HEK293T (cell line): ENCODE results near the gene HOMER2.
"Not testable (repeated sequence)": the region's sequence is repeated elsewhere in the genome, so short reads cannot be mapped to it uniquely, and the experiment has no call there.

Experiments used
- CTCF ChIA-PET: fragments of 350-600 bp; formaldehyde crosslinking; extraction: SDS; loops from one replicate; lab custom pipeline; 2021; ENCODE audit warnings: antibody characterized with exemption, inconsistent platforms; lab: Yijun Ruan, JAX
- POLR2A ChIA-PET: fragments of 350-600 bp; formaldehyde crosslinking; extraction: SDS; loops from one replicate; lab custom pipeline; 2020; ENCODE audit warnings: antibody characterized with exemption, inconsistent platforms; lab: Yijun Ruan, JAX
- DNase-seq: peaks from one replicate; pipeline ENCODE4 v3.0.0; 2012; ENCODE audit warnings: mixed read lengths; ENCODE audit errors: extremely low spot score
- ARNT ChIP-seq: fragments of 450-650 bp; IDR thresholded peaks from 2 replicates; pipeline ENCODE4 v1.6.1; 2017; ENCODE audit warnings: mild to moderate bottlenecking
- BHLHE40 ChIP-seq: fragments of 450-650 bp; IDR thresholded peaks from 2 replicates; pipeline ENCODE4 v1.6.1; 2016; ENCODE audit warnings: mild to moderate bottlenecking, moderate library complexity, borderline replicate concordance
- CTBP1 ChIP-seq: fragments of 450-650 bp; IDR thresholded peaks from 2 replicates; pipeline ENCODE4 v1.6.1; 2016; ENCODE audit warnings: borderline replicate concordance
- ELF4 ChIP-seq: fragments of 450-650 bp; IDR thresholded peaks from 2 replicates; pipeline ENCODE4 v1.6.1; 2017; ENCODE audit warnings: antibody characterized with exemption
- FOXA1 ChIP-seq: fragments of 450-650 bp; IDR thresholded peaks from 2 replicates; pipeline ENCODE4 v1.6.1; 2016; ENCODE audit warnings: mild to moderate bottlenecking
- FOXK2 ChIP-seq: fragments of 450-650 bp; IDR thresholded peaks from 2 replicates; pipeline ENCODE4 v1.6.1; 2016; ENCODE audit warnings: mild to moderate bottlenecking
- FOXM1 ChIP-seq: fragments of 450-650 bp; IDR thresholded peaks from 2 replicates; pipeline ENCODE4 v1.6.1; 2017; ENCODE audit warnings: mild to moderate bottlenecking, borderline replicate concordance
- HDGF ChIP-seq: fragments of 450-650 bp; IDR thresholded peaks from 2 replicates; pipeline ENCODE4 v1.6.1; 2017; ENCODE audit warnings: antibody characterized with exemption, borderline replicate concordance
- L3MBTL2 ChIP-seq: fragments of 450-650 bp; conservative IDR thresholded peaks from 2 replicates; pipeline ENCODE4 v1.6.1; 2016; ENCODE audit warnings: mild to moderate bottlenecking
- LEF1 ChIP-seq: fragments of 450-650 bp; IDR thresholded peaks from 2 replicates; pipeline ENCODE4 v1.6.1; 2017; ENCODE audit warnings: mild to moderate bottlenecking, borderline replicate concordance
- NFRKB ChIP-seq: fragments of 450-650 bp; IDR thresholded peaks from 2 replicates; pipeline ENCODE4 v1.6.1; 2016; ENCODE audit warnings: mild to moderate bottlenecking, moderate library complexity
- SP1 ChIP-seq: fragments of 450-650 bp; IDR thresholded peaks from 2 replicates; pipeline ENCODE4 v1.6.1; 2017
- SUZ12 ChIP-seq: fragments of 450-650 bp; IDR thresholded peaks from 2 replicates; pipeline ENCODE4 v1.6.1; 2016; ENCODE audit warnings: mild to moderate bottlenecking
- TARDBP ChIP-seq: fragments of 450-650 bp; IDR thresholded peaks from 2 replicates; pipeline ENCODE4 v1.6.1; 2016
- ZNF384 ChIP-seq: fragments of 450-650 bp; IDR thresholded peaks from 2 replicates; pipeline ENCODE4 v1.6.1; 2016
- TF ChIP-seq, protein P1 (sequence below): fragments of 450-650 bp; IDR thresholded peaks from 2 replicates; pipeline ENCODE4 v1.6.1; 2016

The HOMER2 gene

GRCh38 chr15:82871358-82871757 is 81.2 kb downstream of the HOMER2 start:
- ChIA-PET POLR2A (no interaction called here), CTCF (no interaction called here)
- no peak for DNase-seq
- TF ChIP-seq TARDBP (no peak), SP1 (no peak), CTBP1 (no peak), L3MBTL2 (no peak)

GRCh38 chr15:82870727-82871320 is 81.7 kb downstream of the HOMER2 start:
- DNase-seq, result no peak
- TF ChIP-seq SP1, result no peak
- TF ChIP-seq ELF4, result no peak
- TF ChIP-seq HDGF, result no peak
- TF ChIP-seq L3MBTL2, result no peak
- TF ChIP-seq SUZ12, result no peak
- no peak for TF ChIP-seq ARNT
- no peak for TF ChIP-seq CTBP1
- no peak for TF ChIP-seq LEF1
- no peak for TF ChIP-seq BHLHE40
- POLR2A ChIA-PET, result no interaction called here
- CTCF ChIA-PET, result interaction anchor here (0.6 to 1.0 kb wide), 3 partner anchors 10 to 377 kb away, joined by 3 read pairs; no protein-coding TSS in a partner anchor

DNA sequence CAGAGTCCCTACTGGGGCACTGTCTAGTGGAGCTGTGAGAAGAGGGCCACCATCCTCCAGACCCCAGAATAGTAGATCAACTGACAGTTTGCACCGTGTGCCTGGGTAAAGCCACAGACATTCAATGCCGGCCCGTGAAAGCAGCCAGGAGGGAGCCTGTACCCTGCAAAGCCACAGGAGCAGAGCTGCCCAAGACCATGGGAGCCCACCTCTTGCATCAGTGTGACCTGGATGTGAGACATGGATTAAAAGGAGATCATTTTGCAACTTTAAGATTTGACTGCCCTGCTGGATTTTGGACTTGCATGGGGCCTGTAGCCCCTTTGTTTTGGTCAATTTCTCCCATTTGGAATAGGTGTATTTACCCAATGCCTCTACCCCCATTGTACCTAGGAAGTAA is 86.5 kb downstream of the HOMER2 start:
- DNase-seq, POLR2A ChIA-PET, CTCF ChIA-PET: not testable (repeated sequence)

DNA sequence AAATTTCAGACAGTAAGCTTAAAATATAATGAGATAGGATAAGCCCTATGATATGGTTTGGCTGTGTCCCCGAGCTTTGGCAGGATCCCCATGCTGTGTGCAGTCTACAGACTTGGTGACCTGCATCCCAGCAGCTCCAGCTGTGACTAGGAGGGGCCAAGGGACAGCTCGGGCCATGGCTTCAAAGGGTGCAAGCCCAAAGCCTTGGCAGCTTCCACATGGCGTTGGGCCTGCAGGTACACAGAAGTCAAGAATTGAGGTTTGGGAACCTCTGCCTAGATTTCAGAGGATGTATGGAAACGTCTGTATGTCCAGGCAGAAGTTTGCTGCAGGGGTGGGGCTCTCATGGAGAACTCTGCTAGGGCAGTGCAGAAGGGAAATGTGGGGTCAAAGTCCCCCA is 86.9 kb downstream of the HOMER2 start:
- POLR2A ChIA-PET, CTCF ChIA-PET: not testable (repeated sequence)

DNA sequence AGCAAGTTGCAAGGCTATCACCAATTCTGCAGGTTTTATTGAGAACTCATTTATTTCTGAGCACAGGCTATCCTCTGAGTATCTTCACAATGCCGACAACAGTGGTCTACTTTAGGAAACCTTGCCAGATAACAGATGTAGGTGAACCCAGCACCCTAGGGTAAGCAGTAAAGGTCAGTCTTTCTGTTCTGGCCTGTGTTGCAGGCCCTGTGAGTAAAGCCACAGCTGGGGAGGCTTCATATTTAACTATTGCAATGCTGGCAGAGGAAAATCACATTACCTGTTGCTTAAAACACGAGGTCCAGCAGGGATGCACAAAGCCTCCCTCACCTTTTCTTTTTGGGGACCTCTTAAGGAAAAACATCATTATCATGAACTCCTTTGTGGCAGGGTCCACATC is 87.6 kb downstream of the HOMER2 start:
- TF ChIP-seq NFRKB (no peak), ARNT (no peak), FOXK2 (no peak), SP1 (no peak)
- TF ChIP-seq, protein P1, sequence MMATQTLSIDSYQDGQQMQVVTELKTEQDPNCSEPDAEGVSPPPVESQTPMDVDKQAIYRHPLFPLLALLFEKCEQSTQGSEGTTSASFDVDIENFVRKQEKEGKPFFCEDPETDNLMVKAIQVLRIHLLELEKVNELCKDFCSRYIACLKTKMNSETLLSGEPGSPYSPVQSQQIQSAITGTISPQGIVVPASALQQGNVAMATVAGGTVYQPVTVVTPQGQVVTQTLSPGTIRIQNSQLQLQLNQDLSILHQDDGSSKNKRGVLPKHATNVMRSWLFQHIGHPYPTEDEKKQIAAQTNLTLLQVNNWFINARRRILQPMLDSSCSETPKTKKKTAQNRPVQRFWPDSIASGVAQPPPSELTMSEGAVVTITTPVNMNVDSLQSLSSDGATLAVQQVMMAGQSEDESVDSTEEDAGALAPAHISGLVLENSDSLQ, result no peak
- ChIA-PET CTCF (interaction anchor here (1.1 kb wide), 1 partner anchor 16 kb away, joined by 3 read pairs; no protein-coding TSS in a partner anchor), POLR2A (no interaction called here)
- DNase-seq, result no peak

More for the DNA sequence above, 86.9 kb downstream of the HOMER2 start:
- not testable (repeated sequence) for DNase-seq

DNA sequence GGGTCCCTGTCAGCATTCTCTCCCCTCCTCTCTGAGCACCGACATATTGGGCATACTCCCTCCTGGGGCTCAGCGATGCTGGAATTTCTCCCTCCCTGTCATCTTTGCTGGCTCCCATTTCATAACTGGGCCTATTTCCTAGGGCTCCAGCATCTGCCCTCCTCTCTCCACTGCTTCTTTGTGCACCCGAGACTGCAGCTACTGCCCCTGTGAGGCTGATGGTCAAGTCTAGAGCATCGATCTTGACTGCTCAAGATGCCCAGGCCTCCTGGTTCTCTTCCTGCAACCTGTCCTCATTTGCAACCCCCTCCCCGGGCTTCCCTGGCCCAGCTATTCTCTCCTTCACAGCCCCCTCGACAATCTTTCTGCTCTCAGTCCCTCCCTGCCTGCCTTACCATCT is 89.6 kb downstream of the HOMER2 start:
- POLR2A ChIA-PET, result no interaction called here
- TF ChIP-seq SP1, result no peak
- TF ChIP-seq LEF1, result no peak
- TF ChIP-seq HDGF, result no peak
- no peak for TF ChIP-seq SUZ12
- no peak for TF ChIP-seq FOXK2
- no peak for TF ChIP-seq ARNT
- no peak for TF ChIP-seq BHLHE40
- TF ChIP-seq FOXA1, result no peak
- no peak for DNase-seq

GRCh38 chr15:82858932-82859331 is 93.6 kb downstream of the HOMER2 start:
- no peak for DNase-seq
- CTCF ChIA-PET, result interaction anchor here (1.2 kb wide), 1 partner anchor 10 kb away, joined by 5 read pairs; no protein-coding TSS in a partner anchor
- POLR2A ChIA-PET, result no interaction called here
- TF ChIP-seq CTBP1, result no peak
- no peak for TF ChIP-seq FOXM1
- TF ChIP-seq ZNF384, result no peak
- no peak for TF ChIP-seq L3MBTL2
- no peak for TF ChIP-seq LEF1
- no peak for TF ChIP-seq HDGF
- TF ChIP-seq ELF4, result no peak
- TF ChIP-seq ARNT, result no peak
- no peak for TF ChIP-seq SP1
- TF ChIP-seq, protein P1, result no peak
- TF ChIP-seq FOXK2, result no peak
- TF ChIP-seq BHLHE40, result no peak

More for the DNA sequence above, 89.6 kb downstream of the HOMER2 start:
- CTCF ChIA-PET, result no interaction called here

GRCh38 chr15:82856397-82857170 is 95.9 kb downstream of the HOMER2 start:
- no peak for DNase-seq
- ChIA-PET POLR2A (no interaction called here), CTCF (no interaction called here)
- no peak for TF ChIP-seq LEF1
- TF ChIP-seq FOXM1, result no peak
- TF ChIP-seq, protein P1, result no peak
- TF ChIP-seq SUZ12, result no peak
- TF ChIP-seq CTBP1, result no peak
- no peak for TF ChIP-seq SP1
- no peak for TF ChIP-seq TARDBP
